HepG2 (cell line): Measurements from ENCODE around the gene ASXL1. TPM values are rescaled to one million over a fixed set of nuclear protein-coding genes. Genes with fewer than 3 reads are reported as not detected.

Source experiments
- ASH2L ChIP-seq: fragments of 300-600, 200-600 bp; sonication (generic); IDR thresholded peaks from 2 replicates; pipeline ENCODE4 v1.7.0; 2017; ENCODE audit warnings: low read depth, mild to moderate bottlenecking, moderate library complexity, mixed read lengths, low read length; ENCODE audit not compliant: insufficient read length
- ATAD3A ChIP-seq: sonication (generic); formaldehyde crosslinking; IDR thresholded peaks from 2 replicates; pipeline ENCODE4 v1.4.0; 2020; ENCODE audit warnings: missing genetic modification reagents
- ESRRA ChIP-seq: sonication (generic); formaldehyde crosslinking; IDR thresholded peaks from 2 replicates; pipeline ENCODE4 v1.5.1; 2020; ENCODE audit warnings: mild to moderate bottlenecking, low read depth, missing genetic modification reagents
- FOXA3 ChIP-seq: IDR thresholded peaks from 2 replicates; pipeline ENCODE4 v1.6.1; 2016; ENCODE audit warnings: missing genetic modification reagents, missing compliant biosample characterization
- GABPA ChIP-seq, 2 experiments: IDR thresholded peaks; 2 replicates each; pipeline ENCODE4 v1.6.1; 2011 to 2016; ENCODE audit warnings: low read depth in 2 of 2, low read length in 1 of 2, missing biosample characterization in 1 of 2, missing genetic modification characterization in 1 of 2
- MAFK ChIP-seq, 2 experiments: IDR thresholded peaks in 1 of 2; conservative IDR thresholded peaks in 1 of 2; 2 replicates each; pipeline ENCODE4 v1.6.1; 2011; ENCODE audit warnings: improper control_type of control experiment in 2 of 2, low read length in 2 of 2
- NR2F2 ChIP-seq: IDR thresholded peaks from 2 replicates; pipeline ENCODE4 v1.6.1; 2012; ENCODE audit warnings: low read depth, inconsistent platforms, borderline replicate concordance
- PAWR ChIP-seq: sonication (generic); formaldehyde crosslinking; IDR thresholded peaks from 2 replicates; pipeline ENCODE4 v1.4.0; 2020; ENCODE audit warnings: missing genetic modification reagents, mild to moderate bottlenecking, borderline replicate concordance
- SOX13 ChIP-seq, 3 experiments: fragments of 450-650 bp in 1 of 3; sonication (generic) in 1 of 3; formaldehyde crosslinking in 1 of 3; IDR thresholded peaks in 2 of 3; conservative IDR thresholded peaks in 1 of 3; 2 replicates each; pipeline versions ENCODE4 v1.5.0 to v1.6.1; 2016 to 2020; ENCODE audit warnings: antibody characterized with exemption in 1 of 3, mild to moderate bottlenecking in 1 of 3, missing compliant biosample characterization in 1 of 3, missing genetic modification reagents in 1 of 3, moderate library complexity in 1 of 3
- SP5 ChIP-seq: IDR thresholded peaks from 2 replicates; pipeline ENCODE4 v1.6.1; 2016; ENCODE audit warnings: low read depth, borderline replicate concordance
- ZNF136 ChIP-seq: sonication (generic); formaldehyde crosslinking; IDR thresholded peaks from 2 replicates; pipeline ENCODE4 v1.8.1; 2022; ENCODE audit warnings: low read depth, mild to moderate bottlenecking, moderate library complexity, missing genetic modification reagents
- ZNF546 ChIP-seq: sonication (generic); formaldehyde crosslinking; conservative IDR thresholded peaks from 2 replicates; pipeline ENCODE4 v1.8.1; 2023; ENCODE audit warnings: mild to moderate bottlenecking, missing genetic modification reagents
- polyA plus RNA-seq, 8 experiments: library from polyadenylated mRNA; depleted of rRNA in 3 of 8; stranded (reverse) in 7 of 8; unstranded in 1 of 8; fragments of >200 nt; fragmentation: Illumina TruSeq in 4 of 8; extraction: Trizol in 4 of 8; gene quantifications; 2 replicates each; pipeline versions ENCODE4 v1.2.1 to v1.2.3, GENCODE V29; 2011 to 2016; ENCODE audit warnings: low read depth in 4 of 8, missing spikeins in 1 of 8, mixed read lengths in 1 of 8; ENCODE audit not compliant: insufficient read depth in 1 of 8
- total RNA-seq, 5 experiments: library from RNA; depleted of rRNA; stranded (reverse); fragments of >200 nt; fragmentation: Illumina TruSeq; extraction: Trizol; gene quantifications; 2 replicates each; pipeline ENCODE4 v1.2.3, GENCODE V29; 2016; ENCODE audit warnings: low read depth in 1 of 5
- TF ChIP-seq, protein P1 (sequence below): sonication (generic); formaldehyde crosslinking; IDR thresholded peaks from one replicate; pipeline ENCODE4 v1.5.1; 2020; ENCODE audit warnings: mild to moderate bottlenecking, missing genetic modification reagents; ENCODE audit errors: not compliant biosample characterization
- TF ChIP-seq, protein P2 (sequence below): sonication (generic); formaldehyde crosslinking; IDR thresholded peaks from 2 replicates; pipeline ENCODE4 v1.5.1; 2020; ENCODE audit warnings: missing genetic modification reagents, mild to moderate bottlenecking, borderline replicate concordance
- TF ChIP-seq, protein P3 (sequence below): IDR thresholded peaks from 2 replicates; pipeline ENCODE4 v1.6.1; 2016; ENCODE audit warnings: missing compliant biosample characterization, missing genetic modification reagents, borderline replicate concordance

The ASXL1 gene
- total and polyA plus RNA-seq, 2 of the 13 experiments (the other 11 are each of a cell fraction or from before 2014, with no cell fraction given), result 62.1 to 74.8 TPM

DNA sequence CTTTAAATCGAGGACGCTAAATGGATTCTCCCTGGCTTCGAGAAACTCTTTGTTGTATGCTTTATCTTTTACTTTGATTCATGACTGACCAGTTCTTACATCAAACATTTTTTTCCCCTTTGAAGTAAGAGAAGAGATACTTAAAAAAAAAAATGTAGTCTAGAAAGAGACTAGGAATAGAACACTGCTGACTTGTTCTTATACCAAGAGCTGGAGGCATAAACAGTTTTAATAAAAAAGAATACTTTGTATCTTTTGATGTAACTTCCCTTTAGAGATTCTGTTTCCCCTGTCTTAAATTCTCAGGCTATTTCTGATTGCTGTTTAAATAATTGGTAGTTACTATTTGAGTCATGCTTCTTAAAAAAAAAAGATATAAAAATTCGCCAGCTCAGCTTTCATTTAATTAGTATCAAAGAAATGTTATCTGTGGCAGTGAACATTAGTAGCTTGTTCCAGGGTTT lies 4.8 kb downstream of the ASXL1 start (continued):
- TF ChIP-seq, protein P1, sequence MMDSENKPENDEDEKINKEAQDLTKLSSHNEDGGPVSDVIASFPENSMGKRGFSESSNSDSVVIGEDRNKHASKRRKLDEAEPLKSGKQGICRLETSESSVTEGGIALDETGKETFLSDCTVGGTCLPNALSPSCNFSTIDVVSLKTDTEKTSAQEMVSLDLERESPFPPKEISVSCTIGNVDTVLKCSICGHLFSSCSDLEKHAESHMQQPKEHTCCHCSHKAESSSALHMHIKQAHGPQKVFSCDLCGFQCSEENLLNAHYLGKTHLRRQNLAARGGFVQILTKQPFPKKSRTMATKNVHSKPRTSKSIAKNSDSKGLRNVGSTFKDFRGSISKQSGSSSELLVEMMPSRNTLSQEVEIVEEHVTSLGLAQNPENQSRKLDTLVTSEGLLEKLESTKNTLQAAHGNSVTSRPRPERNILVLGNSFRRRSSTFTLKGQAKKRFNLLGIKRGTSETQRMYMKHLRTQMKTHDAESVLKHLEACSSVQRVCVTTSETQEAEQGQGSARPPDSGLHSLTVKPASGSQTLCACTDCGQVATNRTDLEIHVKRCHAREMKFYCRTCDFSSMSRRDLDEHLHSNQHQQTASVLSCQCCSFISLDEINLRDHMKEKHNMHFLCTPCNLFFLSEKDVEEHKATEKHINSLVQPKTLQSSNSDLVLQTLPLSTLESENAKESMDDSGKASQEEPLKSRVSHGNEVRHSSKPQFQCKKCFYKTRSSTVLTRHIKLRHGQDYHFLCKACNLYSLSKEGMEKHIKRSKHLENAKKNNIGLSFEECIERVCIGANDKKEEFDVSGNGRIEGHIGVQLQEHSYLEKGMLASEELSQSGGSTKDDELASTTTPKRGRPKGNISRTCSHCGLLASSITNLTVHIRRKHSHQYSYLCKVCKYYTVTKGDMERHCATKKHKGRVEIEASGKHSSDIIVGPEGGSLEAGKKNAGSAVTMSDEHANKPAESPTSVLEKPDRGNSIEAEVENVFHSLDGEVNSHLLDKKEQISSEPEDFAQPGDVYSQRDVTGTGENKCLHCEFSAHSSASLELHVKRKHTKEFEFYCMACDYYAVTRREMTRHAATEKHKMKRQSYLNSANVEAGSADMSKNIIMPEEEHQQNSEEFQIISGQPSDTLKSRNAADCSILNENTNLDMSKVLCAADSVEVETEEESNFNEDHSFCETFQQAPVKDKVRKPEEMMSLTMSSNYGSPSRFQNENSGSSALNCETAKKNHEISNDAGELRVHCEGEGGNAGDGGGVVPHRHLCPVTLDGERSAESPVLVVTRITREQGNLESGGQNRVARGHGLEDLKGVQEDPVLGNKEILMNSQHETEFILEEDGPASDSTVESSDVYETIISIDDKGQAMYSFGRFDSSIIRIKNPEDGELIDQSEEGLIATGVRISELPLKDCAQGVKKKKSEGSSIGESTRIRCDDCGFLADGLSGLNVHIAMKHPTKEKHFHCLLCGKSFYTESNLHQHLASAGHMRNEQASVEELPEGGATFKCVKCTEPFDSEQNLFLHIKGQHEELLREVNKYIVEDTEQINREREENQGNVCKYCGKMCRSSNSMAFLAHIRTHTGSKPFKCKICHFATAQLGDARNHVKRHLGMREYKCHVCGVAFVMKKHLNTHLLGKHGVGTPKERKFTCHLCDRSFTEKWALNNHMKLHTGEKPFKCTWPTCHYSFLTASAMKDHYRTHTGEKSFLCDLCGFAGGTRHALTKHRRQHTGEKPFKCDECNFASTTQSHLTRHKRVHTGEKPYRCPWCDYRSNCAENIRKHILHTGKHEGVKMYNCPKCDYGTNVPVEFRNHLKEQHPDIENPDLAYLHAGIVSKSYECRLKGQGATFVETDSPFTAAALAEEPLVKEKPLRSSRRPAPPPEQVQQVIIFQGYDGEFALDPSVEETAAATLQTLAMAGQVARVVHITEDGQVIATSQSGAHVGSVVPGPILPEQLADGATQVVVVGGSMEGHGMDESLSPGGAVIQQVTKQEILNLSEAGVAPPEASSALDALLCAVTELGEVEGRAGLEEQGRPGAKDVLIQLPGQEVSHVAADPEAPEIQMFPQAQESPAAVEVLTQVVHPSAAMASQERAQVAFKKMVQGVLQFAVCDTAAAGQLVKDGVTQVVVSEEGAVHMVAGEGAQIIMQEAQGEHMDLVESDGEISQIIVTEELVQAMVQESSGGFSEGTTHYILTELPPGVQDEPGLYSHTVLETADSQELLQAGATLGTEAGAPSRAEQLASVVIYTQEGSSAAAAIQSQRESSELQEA (CRISPR knock-in tag), result no peak
- TF ChIP-seq SP5 (no peak), SOX13 (IDR thresholded peaks at IDR 0.05) (no peak), SOX13 (CRISPR knock-in tag; conservative IDR thresholded peaks at IDR 0.05 in 1 of 2, IDR thresholded peaks at IDR 0.05 in 1 of 2) (no peak), ESRRA (no peak), ASH2L (no peak), MAFK (conservative IDR thresholded peaks at IDR 0.05 in 1 of 2, IDR thresholded peaks at IDR 0.05 in 1 of 2; ENCODE audit: low read length in 2 of 2) (peak; percentile 63 to 75), NR2F2 (no peak), GABPA (IDR thresholded peaks at IDR 0.05; ENCODE audit: low read depth, low read length) (no peak), GABPA (CRISPR knock-in tag; IDR thresholded peaks at IDR 0.05; ENCODE audit: low read depth) (0 out of 2 replicates have a peak, but pooled peaks have one; percentile 17), ZNF136 (CRISPR knock-in tag) (no peak), FOXA3 (no peak), PAWR (CRISPR knock-in tag) (no peak), ATAD3A (CRISPR knock-in tag) (no peak), ZNF546 (CRISPR knock-in tag) (no peak)
- TF ChIP-seq, protein P2, sequence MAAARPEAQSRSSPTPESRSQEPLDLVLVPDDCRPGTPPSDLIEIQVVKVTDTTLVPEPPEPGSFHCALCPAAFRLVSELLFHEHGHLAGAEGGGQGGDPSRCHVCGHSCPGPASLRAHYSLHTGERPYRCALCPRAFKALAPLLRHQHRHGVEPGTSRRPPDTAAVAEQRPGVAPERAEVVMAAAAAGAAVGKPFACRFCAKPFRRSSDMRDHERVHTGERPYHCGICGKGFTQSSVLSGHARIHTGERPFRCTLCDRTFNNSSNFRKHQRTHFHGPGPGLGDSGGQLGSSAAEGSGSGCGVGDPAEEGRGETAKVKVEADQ (CRISPR knock-in tag), result no peak
- TF ChIP-seq, protein P3, sequence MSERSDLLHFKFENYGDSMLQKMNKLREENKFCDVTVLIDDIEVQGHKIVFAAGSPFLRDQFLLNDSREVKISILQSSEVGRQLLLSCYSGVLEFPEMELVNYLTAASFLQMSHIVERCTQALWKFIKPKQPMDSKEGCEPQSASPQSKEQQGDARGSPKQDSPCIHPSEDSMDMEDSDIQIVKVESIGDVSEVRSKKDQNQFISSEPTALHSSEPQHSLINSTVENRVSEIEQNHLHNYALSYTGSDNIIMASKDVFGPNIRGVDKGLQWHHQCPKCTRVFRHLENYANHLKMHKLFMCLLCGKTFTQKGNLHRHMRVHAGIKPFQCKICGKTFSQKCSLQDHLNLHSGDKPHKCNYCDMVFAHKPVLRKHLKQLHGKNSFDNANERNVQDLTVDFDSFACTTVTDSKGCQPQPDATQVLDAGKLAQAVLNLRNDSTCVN (CRISPR knock-in tag), result no peak
- TF ChIP-seq, all 625 proteins: peak for 5
